HepG2 (cell line): ENCODE results near the gene CASZ1. TPM values are rescaled to one million over a fixed set of nuclear protein-coding genes. Genes with fewer than 3 reads are reported as not detected.

ENCODE experiments used
- CERS6 ChIP-seq: sonication (generic); formaldehyde crosslinking; IDR thresholded peaks from 2 replicates; pipeline ENCODE4 v1.5.0; 2020; ENCODE audit warnings: missing genetic modification reagents
- CHCHD3 ChIP-seq: sonication (generic); formaldehyde crosslinking; IDR thresholded peaks from 2 replicates; pipeline ENCODE4 v1.8.0; 2022; ENCODE audit warnings: mild to moderate bottlenecking, missing genetic modification reagents, moderate library complexity
- DMAP1 ChIP-seq: IDR thresholded peaks from 2 replicates; pipeline ENCODE4 v1.6.1; 2016
- GABPA ChIP-seq, 2 experiments: IDR thresholded peaks; 2 replicates each; pipeline ENCODE4 v1.6.1; 2011 to 2016; ENCODE audit warnings: low read depth in 2 of 2, low read length in 1 of 2, missing biosample characterization in 1 of 2, missing genetic modification characterization in 1 of 2
- HIVEP1 ChIP-seq: sonication (generic); formaldehyde crosslinking; IDR thresholded peaks from 2 replicates; pipeline ENCODE4 v1.4.0; 2020; ENCODE audit warnings: mild to moderate bottlenecking, missing genetic modification reagents
- JUNB ChIP-seq: sonication (generic); formaldehyde crosslinking; IDR thresholded peaks from 2 replicates; pipeline ENCODE4 v1.8.0; 2022; ENCODE audit warnings: missing genetic modification reagents, mild to moderate bottlenecking, borderline replicate concordance
- KLF9 ChIP-seq: IDR thresholded peaks from 2 replicates; pipeline ENCODE4 v1.6.1; 2016; ENCODE audit warnings: low read depth
- ZNF101 ChIP-seq: sonication (generic); formaldehyde crosslinking; IDR thresholded peaks from 2 replicates; pipeline ENCODE4 v1.4.0; 2020; ENCODE audit warnings: mild to moderate bottlenecking, low read depth, missing genetic modification reagents, borderline replicate concordance
- ZNF138 ChIP-seq: sonication (generic); formaldehyde crosslinking; IDR thresholded peaks from 2 replicates; pipeline ENCODE4 v1.5.0; 2020; ENCODE audit warnings: mild to moderate bottlenecking, low read depth, missing genetic modification reagents
- ZNF142 ChIP-seq: sonication (generic); formaldehyde crosslinking; IDR thresholded peaks from 2 replicates; pipeline ENCODE4 v1.4.0; 2020; ENCODE audit warnings: missing genetic modification reagents
- ZNF234 ChIP-seq: sonication (generic); formaldehyde crosslinking; conservative IDR thresholded peaks from 2 replicates; pipeline ENCODE4 v1.5.1; 2020; ENCODE audit warnings: mild to moderate bottlenecking, missing genetic modification reagents
- ZNF256 ChIP-seq: sonication (generic); formaldehyde crosslinking; conservative IDR thresholded peaks from 2 replicates; pipeline ENCODE4 v1.4.0; 2020; ENCODE audit warnings: missing genetic modification reagents
- ZNF451 ChIP-seq: sonication (generic); formaldehyde crosslinking; IDR thresholded peaks from 2 replicates; pipeline ENCODE4 v1.5.0; 2020; ENCODE audit warnings: mild to moderate bottlenecking, missing genetic modification reagents
- ZNF501 ChIP-seq: sonication (generic); formaldehyde crosslinking; IDR thresholded peaks from 2 replicates; pipeline ENCODE4 v1.5.1; 2020; ENCODE audit warnings: mild to moderate bottlenecking, moderate library complexity, missing genetic modification reagents
- ZNF672 ChIP-seq: sonication (generic); formaldehyde crosslinking; IDR thresholded peaks from 2 replicates; pipeline ENCODE4 v1.8.1; 2022; ENCODE audit warnings: missing genetic modification reagents
- polyA plus RNA-seq, 8 experiments: library from polyadenylated mRNA; depleted of rRNA in 3 of 8; stranded (reverse) in 7 of 8; unstranded in 1 of 8; fragments of >200 nt; fragmentation: Illumina TruSeq in 4 of 8; extraction: Trizol in 4 of 8; gene quantifications; 2 replicates each; pipeline versions ENCODE4 v1.2.1 to v1.2.3, GENCODE V29; 2011 to 2016; ENCODE audit warnings: low read depth in 4 of 8, missing spikeins in 1 of 8, mixed read lengths in 1 of 8; ENCODE audit not compliant: insufficient read depth in 1 of 8
- total RNA-seq, 5 experiments: library from RNA; depleted of rRNA; stranded (reverse); fragments of >200 nt; fragmentation: Illumina TruSeq; extraction: Trizol; gene quantifications; 2 replicates each; pipeline ENCODE4 v1.2.3, GENCODE V29; 2016; ENCODE audit warnings: low read depth in 1 of 5
- TF ChIP-seq, protein P1 (sequence below): sonication (generic); formaldehyde crosslinking; IDR thresholded peaks from 2 replicates; pipeline ENCODE4 v1.4.0; 2020; ENCODE audit warnings: missing genetic modification reagents, borderline replicate concordance
- TF ChIP-seq, protein P2 (sequence below): sonication (generic); formaldehyde crosslinking; IDR thresholded peaks from 2 replicates; pipeline ENCODE4 v1.8.0; 2022; ENCODE audit warnings: mild to moderate bottlenecking, missing genetic modification reagents, borderline replicate concordance
- TF ChIP-seq, protein P3 (sequence below): sonication (generic); formaldehyde crosslinking; IDR thresholded peaks from 2 replicates; pipeline ENCODE4 v1.5.0; 2020; ENCODE audit warnings: mild to moderate bottlenecking, missing genetic modification reagents, moderate library complexity

Gene CASZ1
- total and polyA plus RNA-seq, 2 of the 13 experiments (the other 11 are each of a cell fraction or from before 2014, with no cell fraction given) = 1.9 to 3.7 TPM

DNA sequence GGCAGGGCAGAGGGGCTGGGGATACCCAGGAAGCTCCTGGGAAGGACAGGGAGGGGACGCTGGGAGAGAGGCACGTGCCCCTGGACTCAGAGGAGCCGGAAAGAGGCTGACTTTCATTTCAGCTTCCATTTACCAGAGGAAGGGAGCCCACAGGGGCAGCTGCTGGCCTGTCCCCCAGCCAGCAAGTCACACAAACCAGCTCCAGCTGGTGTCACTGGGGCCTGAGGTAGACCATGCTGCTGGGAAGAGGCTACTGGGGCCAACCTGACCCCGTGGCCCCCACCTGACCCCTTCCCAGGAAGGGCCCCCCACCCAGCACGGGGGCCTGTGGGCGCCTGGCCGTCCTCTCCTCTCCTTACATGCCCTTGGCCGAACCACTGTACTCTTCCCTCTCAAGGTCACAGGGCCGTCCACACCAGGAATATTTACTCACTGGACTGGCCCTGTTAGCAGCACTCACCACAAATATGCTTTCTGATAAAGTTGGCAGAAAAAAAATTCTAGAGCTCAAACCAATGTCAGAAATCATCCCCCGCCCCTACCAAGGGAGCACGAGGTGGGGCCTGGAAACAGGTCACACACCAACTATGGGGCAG is 110.5 kb downstream of the CASZ1 start (continued):
- no peak for TF ChIP-seq ZNF101 (CRISPR knock-in tag)
- TF ChIP-seq, protein P1, sequence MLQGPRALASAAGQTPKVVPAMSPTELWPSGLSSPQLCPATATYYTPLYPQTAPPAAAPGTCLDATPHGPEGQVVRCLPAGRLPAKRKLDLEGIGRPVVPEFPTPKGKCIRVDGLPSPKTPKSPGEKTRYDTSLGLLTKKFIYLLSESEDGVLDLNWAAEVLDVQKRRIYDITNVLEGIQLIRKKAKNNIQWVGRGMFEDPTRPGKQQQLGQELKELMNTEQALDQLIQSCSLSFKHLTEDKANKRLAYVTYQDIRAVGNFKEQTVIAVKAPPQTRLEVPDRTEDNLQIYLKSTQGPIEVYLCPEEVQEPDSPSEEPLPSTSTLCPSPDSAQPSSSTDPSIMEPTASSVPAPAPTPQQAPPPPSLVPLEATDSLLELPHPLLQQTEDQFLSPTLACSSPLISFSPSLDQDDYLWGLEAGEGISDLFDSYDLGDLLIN = peak; percentile 70; the same call in 1 of the 2 replicates
- no peak for TF ChIP-seq KLF9 (CRISPR knock-in tag)
- no peak for TF ChIP-seq ZNF142 (CRISPR knock-in tag)
- TF ChIP-seq GABPA (IDR thresholded peaks at IDR 0.05; ENCODE audit: low read depth, low read length) = no peak
- no peak; the same call in 1 of the 2 replicates for TF ChIP-seq GABPA (CRISPR knock-in tag; IDR thresholded peaks at IDR 0.05; ENCODE audit: low read depth)
- TF ChIP-seq ZNF256 = no peak
- no peak for TF ChIP-seq CHCHD3 (CRISPR knock-in tag)
- no peak for TF ChIP-seq ZNF501 (CRISPR knock-in tag)
- TF ChIP-seq HIVEP1 (CRISPR knock-in tag) = no peak
- TF ChIP-seq DMAP1 = peak; percentile 74; the same call in 1 of the 2 replicates
- TF ChIP-seq, protein P2, sequence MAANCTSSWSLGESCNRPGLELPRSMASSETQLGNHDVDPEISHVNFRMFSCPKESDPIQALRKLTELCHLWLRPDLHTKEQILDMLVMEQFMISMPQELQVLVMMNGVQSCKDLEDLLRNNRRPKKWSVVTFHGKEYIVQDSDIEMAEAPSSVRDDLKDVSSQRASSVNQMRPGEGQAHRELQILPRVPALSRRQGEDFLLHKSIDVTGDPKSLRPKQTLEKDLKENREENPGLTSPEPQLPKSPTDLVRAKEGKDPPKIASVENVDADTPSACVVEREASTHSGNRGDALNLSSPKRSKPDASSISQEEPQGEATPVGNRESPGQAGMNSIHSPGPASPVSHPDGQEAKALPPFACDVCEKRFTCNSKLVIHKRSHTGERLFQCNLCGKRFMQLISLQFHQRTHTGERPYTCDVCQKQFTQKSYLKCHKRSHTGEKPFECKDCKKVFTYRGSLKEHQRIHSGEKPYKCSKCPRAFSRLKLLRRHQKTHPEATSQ (CRISPR knock-in tag) = no peak
- TF ChIP-seq ZNF138 (CRISPR knock-in tag) = no peak
- TF ChIP-seq ZNF672 = no peak
- TF ChIP-seq ZNF451 (CRISPR knock-in tag) = no peak
- no peak for TF ChIP-seq JUNB (CRISPR knock-in tag)
- no peak for TF ChIP-seq ZNF234 (CRISPR knock-in tag)
- TF ChIP-seq, protein P3, sequence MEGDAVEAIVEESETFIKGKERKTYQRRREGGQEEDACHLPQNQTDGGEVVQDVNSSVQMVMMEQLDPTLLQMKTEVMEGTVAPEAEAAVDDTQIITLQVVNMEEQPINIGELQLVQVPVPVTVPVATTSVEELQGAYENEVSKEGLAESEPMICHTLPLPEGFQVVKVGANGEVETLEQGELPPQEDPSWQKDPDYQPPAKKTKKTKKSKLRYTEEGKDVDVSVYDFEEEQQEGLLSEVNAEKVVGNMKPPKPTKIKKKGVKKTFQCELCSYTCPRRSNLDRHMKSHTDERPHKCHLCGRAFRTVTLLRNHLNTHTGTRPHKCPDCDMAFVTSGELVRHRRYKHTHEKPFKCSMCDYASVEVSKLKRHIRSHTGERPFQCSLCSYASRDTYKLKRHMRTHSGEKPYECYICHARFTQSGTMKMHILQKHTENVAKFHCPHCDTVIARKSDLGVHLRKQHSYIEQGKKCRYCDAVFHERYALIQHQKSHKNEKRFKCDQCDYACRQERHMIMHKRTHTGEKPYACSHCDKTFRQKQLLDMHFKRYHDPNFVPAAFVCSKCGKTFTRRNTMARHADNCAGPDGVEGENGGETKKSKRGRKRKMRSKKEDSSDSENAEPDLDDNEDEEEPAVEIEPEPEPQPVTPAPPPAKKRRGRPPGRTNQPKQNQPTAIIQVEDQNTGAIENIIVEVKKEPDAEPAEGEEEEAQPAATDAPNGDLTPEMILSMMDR = no peak
- TF ChIP-seq CERS6 (CRISPR knock-in tag) = no peak
